Vein endothelial cell (primary cell): ENCODE results near the gene NDUFV2. TPM values are rescaled to one million over a fixed set of nuclear protein-coding genes. Genes with fewer than 3 reads are reported as not detected.

ENCODE experiments used
- total RNA-seq: library from RNA; depleted of rRNA; stranded (reverse); fragments of >200 nt; gene quantifications from 2 replicates; pipeline ENCODE4 v1.2.3, GENCODE V29; 2012

Gene NDUFV2
- 141 and 154 TPM in 2 replicates for total RNA-seq

DNA sequence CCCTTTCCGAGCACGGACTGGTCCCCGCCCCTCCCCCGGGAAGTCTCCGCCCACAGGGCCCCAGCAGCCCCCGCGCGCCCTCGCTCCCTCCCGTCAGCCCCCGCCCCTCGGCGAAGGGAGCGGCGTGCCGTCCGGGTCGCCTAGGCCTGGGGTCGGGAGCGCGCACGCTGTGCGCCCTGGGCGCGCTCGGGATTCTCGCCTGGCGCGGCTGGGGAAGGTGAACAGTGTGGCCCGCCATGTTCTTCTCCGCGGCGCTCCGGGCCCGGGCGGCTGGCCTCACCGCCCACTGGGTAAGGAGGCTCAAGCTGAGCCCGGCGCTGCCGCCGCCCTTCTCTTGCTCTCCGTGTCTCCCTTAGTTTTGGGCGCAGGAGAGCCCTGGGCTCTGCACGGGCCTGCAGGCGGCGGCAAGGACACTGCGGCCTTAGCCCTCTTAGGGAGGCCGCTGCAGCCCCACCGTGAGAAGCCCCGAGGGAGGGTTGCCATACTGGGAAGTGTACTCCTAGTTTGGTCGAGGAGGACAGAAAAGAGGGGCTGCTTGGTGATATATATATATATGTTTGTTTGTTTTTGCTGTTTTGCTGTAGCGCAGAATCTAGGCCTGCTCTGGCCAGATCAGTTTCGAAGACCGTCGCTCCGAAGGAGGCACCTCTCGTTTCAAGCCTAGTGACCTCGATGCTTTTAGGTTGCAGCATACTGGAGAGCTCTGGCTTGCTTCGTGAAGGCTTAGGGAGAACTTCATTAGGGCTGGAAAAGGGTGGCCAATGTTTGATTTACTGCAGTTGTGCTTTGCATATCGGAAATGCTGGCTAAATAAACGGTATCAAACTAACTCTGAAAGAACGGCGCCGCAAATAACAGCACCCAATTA lies at the start of gene NDUFV2:
Gene NDUFV2, plus strand, starts transcription at position 192 of the 868 bp plus-strand sequence. Its CDS starts 45 bp downstream, at position 237.

DNA sequence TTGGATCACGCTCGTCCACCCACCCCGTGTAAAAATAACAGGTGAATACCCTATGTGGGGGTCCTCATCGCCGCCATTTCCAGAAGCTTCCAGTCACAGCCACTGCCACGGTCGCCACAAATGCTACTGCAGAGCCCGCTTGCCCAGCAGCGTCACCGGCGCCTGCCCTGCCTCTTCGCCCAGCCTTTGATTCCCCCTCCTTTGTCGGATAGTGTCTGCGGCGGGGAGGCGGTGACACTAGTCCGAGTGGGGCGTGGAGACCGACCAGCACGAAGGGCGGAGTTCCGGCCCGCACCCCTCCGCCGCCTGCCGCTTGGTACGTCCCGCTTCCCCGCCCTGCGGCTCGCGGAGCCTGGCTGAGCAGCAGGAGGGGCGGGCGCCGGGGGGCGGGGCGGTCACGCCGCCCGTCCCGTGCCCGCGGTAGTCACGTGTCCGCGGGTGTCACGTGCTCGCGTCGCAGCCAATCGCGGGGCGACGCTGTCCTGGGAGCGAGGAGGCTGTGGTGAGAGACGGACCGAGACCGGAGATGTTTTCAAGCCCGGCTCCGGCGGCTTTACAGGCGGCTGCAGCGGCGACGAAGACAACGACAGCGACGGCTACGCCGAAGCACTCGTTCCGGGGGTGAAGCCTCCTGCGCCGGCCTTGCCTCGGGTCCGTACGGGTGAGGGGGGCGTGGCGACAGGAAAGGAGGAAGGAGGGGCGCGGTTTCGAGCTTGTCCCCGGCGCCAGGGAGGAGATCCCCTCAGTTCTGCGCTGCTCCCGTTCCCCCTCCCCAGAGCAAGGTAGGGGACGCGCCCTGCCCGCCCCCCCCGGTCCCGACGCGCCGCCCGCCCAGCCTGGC lies 34.0 kb downstream of the NDUFV2 start, which contains the start of gene ANKRD12:
Gene ANKRD12, plus strand, starts transcription at position 467 of the 841 bp plus-strand sequence. CDS start 45,652 bp downstream, outside the sequence.

Other genes starting within 250 kb of the NDUFV2 start
- 21.9 and 26.5 TPM in 2 replicates for gene ANKRD12, start 34.1 kb downstream of the NDUFV2 start, total RNA-seq
- 83.3 and 103 TPM in 2 replicates for gene TWSG1, start 232.1 kb downstream of the NDUFV2 start, total RNA-seq